ENCODE measurements around the gene TNIP1. TPM values are rescaled to one million over a fixed set of nuclear protein-coding genes. Genes with fewer than 3 reads are reported as not detected.

Gene TNIP1
- total RNA-seq, 1 experiment from 2014 or later: 122 TPM

DNA sequence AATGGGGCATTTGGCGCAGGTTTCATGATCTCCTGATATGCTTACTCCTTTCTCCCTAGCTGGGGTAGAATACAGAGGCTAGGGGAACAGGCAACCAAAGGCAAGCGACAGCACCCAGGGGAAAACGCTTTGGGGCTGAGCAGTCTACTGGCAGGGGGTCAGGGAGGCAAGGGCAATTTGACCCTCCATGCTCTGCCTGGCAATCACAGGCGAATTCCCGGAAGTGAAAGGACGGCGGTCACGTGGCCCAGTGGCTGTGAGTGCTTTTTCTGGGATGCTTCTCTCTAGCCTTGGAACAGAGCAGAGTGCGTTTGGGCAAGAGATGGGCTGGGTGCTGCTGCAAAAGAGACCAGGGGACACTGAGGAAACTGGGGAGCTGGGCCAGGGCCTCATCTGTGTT, 54.7 kb downstream of the TNIP1 start:
- H3K36me3 ChIP-seq (ENCODE audit: low read depth): 0 out of 2 replicates have a peak, but pooled peaks cover 3% of the 10 kb centered on the region
- CTCF ChIA-PET: no interaction called here
- H3K9me3 ChIP-seq (ENCODE audit: insufficient read depth, low read depth): no peaks in the 10 kb centered on the region
- peaks cover 5% of the 10 kb centered on the region; the same call in 1 of the 2 replicates for H3K4me1 ChIP-seq (replicated peaks; ENCODE audit: insufficient read depth)
- H3K4me3 ChIP-seq: no peak overlapping the region
- BruUV-seq (replicated peaks): no TSS peak
- no peaks in the 10 kb centered on the region for H3K27me3 ChIP-seq (ENCODE audit: insufficient read depth, low read depth)
- peak in 1 of 2 experiments; percentile 5 for DNase-seq
- no peaks in the 10 kb centered on the region for H4K20me1 ChIP-seq (ENCODE audit: insufficient read depth)
- POLR2A ChIA-PET (ENCODE audit: unreplicated experiment): no interaction called here
- H3K9me2 ChIP-seq (ENCODE audit: insufficient read depth): no peaks in the 10 kb centered on the region
- TF ChIP-seq, protein P1, sequence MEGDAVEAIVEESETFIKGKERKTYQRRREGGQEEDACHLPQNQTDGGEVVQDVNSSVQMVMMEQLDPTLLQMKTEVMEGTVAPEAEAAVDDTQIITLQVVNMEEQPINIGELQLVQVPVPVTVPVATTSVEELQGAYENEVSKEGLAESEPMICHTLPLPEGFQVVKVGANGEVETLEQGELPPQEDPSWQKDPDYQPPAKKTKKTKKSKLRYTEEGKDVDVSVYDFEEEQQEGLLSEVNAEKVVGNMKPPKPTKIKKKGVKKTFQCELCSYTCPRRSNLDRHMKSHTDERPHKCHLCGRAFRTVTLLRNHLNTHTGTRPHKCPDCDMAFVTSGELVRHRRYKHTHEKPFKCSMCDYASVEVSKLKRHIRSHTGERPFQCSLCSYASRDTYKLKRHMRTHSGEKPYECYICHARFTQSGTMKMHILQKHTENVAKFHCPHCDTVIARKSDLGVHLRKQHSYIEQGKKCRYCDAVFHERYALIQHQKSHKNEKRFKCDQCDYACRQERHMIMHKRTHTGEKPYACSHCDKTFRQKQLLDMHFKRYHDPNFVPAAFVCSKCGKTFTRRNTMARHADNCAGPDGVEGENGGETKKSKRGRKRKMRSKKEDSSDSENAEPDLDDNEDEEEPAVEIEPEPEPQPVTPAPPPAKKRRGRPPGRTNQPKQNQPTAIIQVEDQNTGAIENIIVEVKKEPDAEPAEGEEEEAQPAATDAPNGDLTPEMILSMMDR (conservative IDR thresholded peaks at IDR 0.05): no peak
- no peak for TF ChIP-seq EZH2 (IDR thresholded peaks at IDR 0.05; ENCODE audit: low read depth)
- H3K27ac ChIP-seq: no peak overlapping the region
- H3K79me2 ChIP-seq (ENCODE audit: low read depth): no peaks in the 10 kb centered on the region
- intact Hi-C loops (cut with micrococcal nuclease; ENCODE audit: unreplicated experiment): loop anchor here (10.0 kb wide), 2 partner anchors 461 to 719 kb away; no protein-coding TSS in a partner anchor
- no peak overlapping the region for H2AFZ ChIP-seq
- H3F3A ChIP-seq (ENCODE audit: insufficient read depth, low read depth): no peaks in the 10 kb centered on the region; the same call in 1 of the 2 replicates
- H3K4me2 ChIP-seq: no peak overlapping the region

DNA sequence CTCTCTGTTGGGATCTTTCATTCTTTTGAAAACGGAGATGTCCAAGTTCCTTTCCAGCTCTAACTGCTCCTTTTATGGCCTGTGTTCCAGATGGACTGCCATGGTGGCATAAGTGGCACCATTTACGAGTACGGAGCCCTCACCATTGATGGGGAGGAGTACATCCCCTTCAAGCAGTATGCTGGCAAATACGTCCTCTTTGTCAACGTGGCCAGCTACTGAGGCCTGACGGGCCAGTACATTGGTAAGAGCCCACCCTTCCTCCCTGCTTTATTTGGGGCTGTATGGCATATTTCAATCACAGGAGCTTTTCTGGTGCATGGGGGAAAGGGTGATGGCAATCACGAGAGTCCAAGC, 55.6 kb downstream of the TNIP1 start:
- Histone ChIP-seq H3K4me1 (replicated peaks; ENCODE audit: insufficient read depth) (peaks cover 7% of the 10 kb centered on the region), H3K27ac (no peak overlapping the region), H4K20me1 (ENCODE audit: insufficient read depth) (no peaks in the 10 kb centered on the region), H3K36me3 (ENCODE audit: low read depth) (no peaks in the 10 kb centered on the region), H3K9me2 (ENCODE audit: insufficient read depth) (no peaks in the 10 kb centered on the region), H2AFZ (no peak overlapping the region), H3K9me3 (ENCODE audit: insufficient read depth, low read depth) (no peaks in the 10 kb centered on the region), H3K79me2 (ENCODE audit: low read depth) (no peaks in the 10 kb centered on the region), H3K4me2 (no peak overlapping the region), H3K4me3 (no peak overlapping the region), H3F3A (ENCODE audit: insufficient read depth, low read depth) (no peaks in the 10 kb centered on the region; the same call in 1 of the 2 replicates), H3K27me3 (ENCODE audit: insufficient read depth, low read depth) (no peaks in the 10 kb centered on the region)
- POLR2A ChIA-PET (ENCODE audit: unreplicated experiment): no interaction called here
- no TSS peak for BruUV-seq (replicated peaks)
- TF ChIP-seq, protein P1 (conservative IDR thresholded peaks at IDR 0.05): no peak
- no peak for TF ChIP-seq EZH2 (IDR thresholded peaks at IDR 0.05; ENCODE audit: low read depth)
- DNase-seq: peak in 1 of 2 experiments; percentile 29
- intact Hi-C loops (cut with micrococcal nuclease; ENCODE audit: unreplicated experiment): loop anchor here (10.0 kb wide), 2 partner anchors 460 to 720 kb away; no protein-coding TSS in a partner anchor
- CTCF ChIA-PET: interaction anchor here (0.5 kb wide), 1 partner anchor 202 kb away, joined by 9 read pairs; no protein-coding TSS in a partner anchor

DNA sequence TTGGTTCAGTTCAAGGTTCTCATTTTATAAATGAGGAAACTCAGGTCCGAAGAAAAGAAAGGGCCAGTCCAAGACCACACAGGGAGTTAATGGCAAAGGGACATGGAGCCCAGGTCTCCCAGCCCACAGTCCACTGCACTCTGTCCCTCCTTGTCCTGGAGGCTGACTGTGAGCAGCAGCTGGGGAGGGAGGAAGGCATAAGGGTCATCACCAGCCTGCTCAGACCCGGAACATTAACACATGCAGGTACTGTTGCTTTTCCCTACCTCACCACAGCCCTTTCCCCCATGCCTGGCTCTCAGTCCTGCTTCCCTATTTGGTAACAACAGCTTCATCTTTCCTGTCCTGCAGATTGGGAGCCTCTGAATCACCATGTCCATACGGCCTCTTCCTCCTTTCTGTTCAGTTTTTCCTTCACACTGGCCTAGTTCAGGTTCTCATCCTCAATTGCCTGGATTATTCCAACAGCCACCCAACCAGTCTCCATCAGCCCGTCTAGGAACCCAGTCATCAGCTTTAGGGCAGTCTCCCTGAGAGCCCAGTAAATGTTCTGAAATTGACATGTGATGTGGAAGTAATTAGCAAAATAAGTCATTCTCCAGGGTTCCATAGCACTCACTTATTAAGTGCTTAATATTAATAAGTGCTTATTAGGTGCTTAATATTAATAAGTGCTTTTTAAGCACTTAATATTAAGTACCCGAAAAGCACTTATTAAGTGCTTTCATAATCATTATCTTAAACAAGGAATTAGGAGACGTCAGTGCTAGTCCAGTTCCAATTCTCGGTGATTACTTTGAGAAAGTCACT, 56.2 kb downstream of the TNIP1 start:
- Histone ChIP-seq H4K20me1 (ENCODE audit: insufficient read depth) (no peaks in the 10 kb centered on the region), H3K27ac (no peak overlapping the region), H3K9me3 (ENCODE audit: insufficient read depth, low read depth) (no peaks in the 10 kb centered on the region), H3F3A (ENCODE audit: insufficient read depth, low read depth) (no peaks in the 10 kb centered on the region; the same call in 1 of the 2 replicates), H3K4me1 (replicated peaks; ENCODE audit: insufficient read depth) (peaks cover 12% of the 10 kb centered on the region), H3K36me3 (ENCODE audit: low read depth) (no peaks in the 10 kb centered on the region), H3K27me3 (ENCODE audit: insufficient read depth, low read depth) (no peaks in the 10 kb centered on the region), H3K4me3 (no peak overlapping the region), H2AFZ (no peak overlapping the region), H3K9me2 (ENCODE audit: insufficient read depth) (no peaks in the 10 kb centered on the region), H3K4me2 (no peak overlapping the region), H3K79me2 (ENCODE audit: low read depth) (no peaks in the 10 kb centered on the region)
- DNase-seq: peak in 1 of 2 experiments; percentile 32
- POLR2A ChIA-PET (ENCODE audit: unreplicated experiment): no interaction called here
- CTCF ChIA-PET: no interaction called here
- intact Hi-C loops (cut with micrococcal nuclease; ENCODE audit: unreplicated experiment): loop anchor here (10.0 kb wide), 2 partner anchors 460 to 720 kb away; no protein-coding TSS in a partner anchor
- no TSS peak for BruUV-seq (replicated peaks)
- no peak for TF ChIP-seq EZH2 (IDR thresholded peaks at IDR 0.05; ENCODE audit: low read depth)
- TF ChIP-seq, protein P1 (conservative IDR thresholded peaks at IDR 0.05): no peak
